Endothelial cell of umbilical vein (primary cell): ENCODE measurements around the gene FRMD5. TPM values are rescaled to one million over a fixed set of nuclear protein-coding genes. Genes with fewer than 3 reads are reported as not detected.

ENCODE experiments used
- BruUV-seq: library from RNA; stranded (reverse); fragments of 400-500 nt; replicated peaks from 2 replicates; lab custom pipeline; 2021; lab: Mats Ljungman, UMichigan
- CTCF ChIA-PET: fragments of 300-600, 350-600 bp; sonication (Branson Sonifier 250); formaldehyde crosslinking; loops from one replicate; lab custom pipeline; 2021; ENCODE audit warnings: antibody characterized with exemption, inconsistent platforms; lab: Charles Lee
- POLR2A ChIA-PET: fragments of 300-600, 350-600 bp; sonication (Branson Sonifier 250); formaldehyde crosslinking; loops from one replicate; lab custom pipeline; 2021; ENCODE audit warnings: antibody characterized with exemption, inconsistent platforms; lab: Charles Lee
- DNase-seq: peaks from one replicate; pipeline ENCODE4 v3.0.0-alpha.2; 2011; ENCODE audit warnings: low read depth, low spot score
- FAIRE-seq: peaks from 2 replicates; lab custom pipeline; 2011; peaks lifted over from hg19 to GRCh38; lab: Jason Lieb, UNC
- H2AFZ ChIP-seq: 2 replicates; pipeline ENCODE4 v1.6.0; 2012; ENCODE audit warnings: low read depth, low read length, control low read depth, inconsistent platforms
- H3K27ac ChIP-seq: 2 replicates; pipeline ENCODE4 v1.5.1; 2011; ENCODE audit warnings: low read depth, mild to moderate bottlenecking, control low read depth, low read length, moderate library complexity; ENCODE audit not compliant: insufficient read depth
- H3K27me3 ChIP-seq, 2 experiments: 2 replicates each; pipeline versions ENCODE4 v1.6.0 to v1.6.1; 2011; ENCODE audit warnings: low read length in 2 of 2, mixed read lengths in 1 of 2; ENCODE audit not compliant: control insufficient read depth in 2 of 2, insufficient read depth in 2 of 2
- H3K36me3 ChIP-seq, 2 experiments: 2 replicates in 1 of 2; 3 replicates in 1 of 2; pipeline ENCODE4 v1.5.1; 2011; ENCODE audit warnings: low read length in 2 of 2, mild to moderate bottlenecking in 1 of 2, moderate library complexity in 1 of 2; ENCODE audit not compliant: control insufficient read depth in 2 of 2, insufficient read depth in 2 of 2; ENCODE audit errors: extremely low read depth in 1 of 2
- H3K4me1 ChIP-seq: 3 replicates; pipeline ENCODE4 v1.5.1; 2011; ENCODE audit warnings: mild to moderate bottlenecking, low read length; ENCODE audit not compliant: control insufficient read depth, insufficient read depth; ENCODE audit errors: extremely low read depth
- H3K4me2 ChIP-seq: 2 replicates; pipeline ENCODE4 v1.6.1; 2011; ENCODE audit warnings: low read length, control low read depth, mixed read lengths; ENCODE audit not compliant: insufficient read depth
- H3K4me3 ChIP-seq, 3 experiments: fragments of 200-600 bp in 1 of 3; sonication (generic), shearing (Covaris generic) in 1 of 3; replicated peaks in 1 of 3; 2 replicates each; pipeline ENCODE4 v1.5.1; 2011 to 2016; ENCODE audit warnings: control low read depth in 3 of 3, low read length in 3 of 3, mild to moderate bottlenecking in 2 of 3, inconsistent platforms in 1 of 3, low read depth in 1 of 3, moderate library complexity in 1 of 3; ENCODE audit not compliant: insufficient read depth in 1 of 3
- H3K79me2 ChIP-seq: 2 replicates; pipeline ENCODE4 v1.6.0; 2012; ENCODE audit warnings: low read length, inconsistent platforms; ENCODE audit not compliant: control insufficient read depth, insufficient read depth
- H3K9ac ChIP-seq: replicated peaks from 2 replicates; pipeline ENCODE3; 2011; ENCODE audit warnings: low read length, control low read depth; ENCODE audit not compliant: insufficient read depth; ENCODE audit errors: extremely low read depth
- H3K9me1 ChIP-seq: replicated peaks from 3 replicates; pipeline ENCODE4 v1.6.0; 2011; ENCODE audit warnings: mild to moderate bottlenecking, low read length; ENCODE audit not compliant: control insufficient read depth, insufficient read depth; ENCODE audit errors: extremely low read depth
- H3K9me3 ChIP-seq: replicated peaks from 2 replicates; pipeline ENCODE4 v1.5.1; 2012; ENCODE audit warnings: low read length, inconsistent platforms; ENCODE audit not compliant: control insufficient read depth, insufficient read depth
- H4K20me1 ChIP-seq: replicated peaks from 2 replicates; pipeline ENCODE3; 2011; ENCODE audit warnings: mild to moderate bottlenecking, low read length; ENCODE audit not compliant: control insufficient read depth, insufficient read depth; ENCODE audit errors: extremely low read depth
- CTCF ChIP-seq, 2 donors: IDR thresholded peaks; 1 replicate in 1 of 2; 2 replicates in 1 of 2; pipeline ENCODE4 v1.5.1; 2011; ENCODE audit warnings: low read length in 2 of 2, mild to moderate bottlenecking in 2 of 2, moderate library complexity in 2 of 2, control low read depth in 1 of 2, inconsistent platforms in 1 of 2, low read depth in 1 of 2; ENCODE audit not compliant: insufficient read depth in 1 of 2; ENCODE audit errors: extremely low read depth in 1 of 2
- EZH2 ChIP-seq: IDR thresholded peaks from 2 replicates; pipeline ENCODE4 v1.6.1; 2012; ENCODE audit warnings: borderline replicate concordance, low read depth, mild to moderate bottlenecking, moderate library complexity, low read length, inconsistent platforms; ENCODE audit not compliant: severe bottlenecking
- FOS ChIP-seq: IDR thresholded peaks from 2 replicates; pipeline ENCODE4 v1.6.1; 2011; ENCODE audit warnings: mild to moderate bottlenecking, low read length, moderate library complexity, borderline replicate concordance; ENCODE audit not compliant: insufficient read depth
- GATA2 ChIP-seq: IDR thresholded peaks from 2 replicates; pipeline ENCODE4 v1.7.0; 2011; ENCODE audit warnings: low read depth, mild to moderate bottlenecking, moderate library complexity, mixed read lengths, low read length; ENCODE audit not compliant: insufficient read length, insufficient read depth
- JUN ChIP-seq: IDR thresholded peaks from 2 replicates; pipeline ENCODE4 v1.6.1; 2011; ENCODE audit warnings: borderline replicate concordance, low read depth; ENCODE audit not compliant: insufficient read length, insufficient read depth
- MAX ChIP-seq: IDR thresholded peaks from 2 replicates; pipeline ENCODE4 v1.6.1; 2011; ENCODE audit not compliant: insufficient read depth, insufficient read length
- MYC ChIP-seq: IDR thresholded peaks from one replicate; pipeline ENCODE4 v1.6.1; 2011; ENCODE audit warnings: mild to moderate bottlenecking, low read depth, low read length
- POLR2A ChIP-seq: IDR thresholded peaks from 2 replicates; pipeline ENCODE4 v1.6.1; 2012; ENCODE audit warnings: low read depth, mild to moderate bottlenecking, control low read depth, low read length
- POLR2AphosphoS5 ChIP-seq: IDR thresholded peaks from 2 replicates; pipeline ENCODE4 v1.6.1; 2012; ENCODE audit warnings: low read depth, mild to moderate bottlenecking, control low read depth, low read length, moderate library complexity; ENCODE audit not compliant: insufficient read depth
- dilution Hi-C: fragments of 300-500 bp; cut with MboI; formaldehyde crosslinking; loops from one replicate; pipeline ENCODE4 v1.15.0; 2019; ENCODE audit warnings: low sequenced_read_pairs; ENCODE audit not compliant: extremely low pct_ligation_motif_present
- intact Hi-C: fragments of 100-400 bp; cut with micrococcal nuclease; formaldehyde crosslinking; loops from one replicate; pipeline ENCODE4 v1.10.0; 2022
- polyA plus RNA-seq, 4 experiments: library from polyadenylated mRNA; depleted of rRNA in 3 of 4; stranded (reverse) in 3 of 4; unstranded in 1 of 4; fragments of >200 nt; gene quantifications; 2 replicates each; pipeline versions ENCODE4 v1.2.1 to v1.2.3, GENCODE V29; 2011 to 2012; ENCODE audit warnings: missing spikeins in 1 of 4
- total RNA-seq: library from RNA; stranded (reverse); gene quantifications from 2 replicates; pipeline ENCODE4 v1.2.3, GENCODE V29; 2021

FRMD5 gene
- total and polyA plus RNA-seq, 2 donors (not counting 3 experiments of a cell fraction or from before 2014, with no cell fraction given): 16.7 to 20.2 TPM

- TF ChIP-seq MAX (no peak), CTCF (IDR thresholded peaks at IDR 0.05; ENCODE audit: extremely low read depth in 1 of 2, insufficient read depth in 1 of 2, low read depth in 1 of 2, low read length in 2 of 2) (no peak), FOS (no peak), POLR2A (no peak), POLR2AphosphoS5 (no peak), MYC (no peak), JUN (no peak), EZH2 (no peak), GATA2 (no peak)
- FAIRE-seq (no peak), DNase-seq (no peak)
- Histone ChIP-seq H3K4me2 (no peak overlapping the region), H4K20me1 (no peaks in the 10 kb centered on the region), H3K36me3 (peaks cover 6% of the 10 kb centered on the region in 2 experiments), H3K9me3 (no peaks in the 10 kb centered on the region), H3K4me3 (no peak overlapping the region), H3K4me1 (no peaks in the 10 kb centered on the region), H3K27me3 (no peaks in the 10 kb centered on the region), H3K9ac (no peak overlapping the region), H2AFZ (no peak overlapping the region), H3K27ac (no peak overlapping the region), H3K9me1 (no peaks in the 10 kb centered on the region), H3K79me2 (no peaks in the 10 kb centered on the region)
- dilution Hi-C loops (no loop called here), intact Hi-C loops (loop anchor here (2.0 to 5.0 kb wide), 2 partner anchors 554 to 627 kb away; partner anchors contain the start of gene CTDSPL2)
- CTCF ChIA-PET: interaction anchor here (3.4 kb wide), 1 partner anchor 628 kb away, joined by 28 read pairs; no protein-coding TSS in a partner anchor
- BruUV-seq: no TSS peak
- POLR2A ChIA-PET: no interaction called here
These were observed 321.4 kb downstream of the FRMD5 start for GRCh38 chr15:43873651-43874050.
